HepG2 (cell line): Measurements from ENCODE around the gene NDUFS7. TPM values are rescaled to one million over a fixed set of nuclear protein-coding genes. Genes with fewer than 3 reads are reported as not detected.

Source experiments
- FOXK2 ChIP-seq: fragments of 450-650 bp; IDR thresholded peaks from 2 replicates; pipeline ENCODE4 v1.6.1; 2016
- HNRNPH1 ChIP-seq: fragments of 200-400 bp; formaldehyde crosslinking; optimal IDR thresholded peaks from 2 replicates; pipeline ENCODE3; 2017; ENCODE audit warnings: mild to moderate bottlenecking, low read depth, low read length
- HNRNPK ChIP-seq: fragments of 200-400 bp; formaldehyde crosslinking; IDR thresholded peaks from 2 replicates; pipeline ENCODE4 v1.6.1; 2018; ENCODE audit warnings: low read length, low read depth, moderate library complexity, mild to moderate bottlenecking; ENCODE audit not compliant: poor library complexity, severe bottlenecking
- HNRNPUL1 ChIP-seq: fragments of 200-400 bp; formaldehyde crosslinking; IDR thresholded peaks from 2 replicates; pipeline ENCODE4 v1.6.1; 2017; ENCODE audit warnings: low read depth, mild to moderate bottlenecking, low read length, moderate library complexity
- JUND ChIP-seq: sonication (generic); formaldehyde crosslinking; IDR thresholded peaks from 2 replicates; pipeline ENCODE4 v1.8.0; 2022; ENCODE audit warnings: mild to moderate bottlenecking, missing genetic modification reagents
- MED1 ChIP-seq: sonication (generic); formaldehyde crosslinking; IDR thresholded peaks from 2 replicates; pipeline ENCODE4 v1.4.0; 2020; ENCODE audit warnings: missing genetic modification reagents
- SIN3B ChIP-seq: fragments of 150-350 bp; IDR thresholded peaks from 2 replicates; pipeline ENCODE4 v1.6.1; 2014; ENCODE audit warnings: low read length
- YY1 ChIP-seq: IDR thresholded peaks from 2 replicates; pipeline ENCODE4 v1.6.1; 2011; ENCODE audit warnings: low read length, low read depth, moderate library complexity, mild to moderate bottlenecking; ENCODE audit not compliant: insufficient read depth, insufficient replicate concordance
- ZBTB33 ChIP-seq: sonication (generic); formaldehyde crosslinking; IDR thresholded peaks from 2 replicates; pipeline ENCODE4 v1.4.0; 2020; ENCODE audit warnings: missing genetic modification reagents
- ZBTB37 ChIP-seq: sonication (generic); formaldehyde crosslinking; IDR thresholded peaks from 2 replicates; pipeline ENCODE4 v1.4.0; 2020; ENCODE audit warnings: mild to moderate bottlenecking, missing genetic modification reagents
- ZBTB38 ChIP-seq: sonication (generic); formaldehyde crosslinking; IDR thresholded peaks from 2 replicates; pipeline ENCODE4 v1.5.1; 2020; ENCODE audit warnings: mild to moderate bottlenecking, missing genetic modification reagents
- ZFP36L2 ChIP-seq: sonication (generic); formaldehyde crosslinking; IDR thresholded peaks from 2 replicates; pipeline ENCODE4 v1.4.0; 2020; ENCODE audit warnings: missing genetic modification reagents
- ZNF24 ChIP-seq: fragments of 450-650 bp; IDR thresholded peaks from 2 replicates; pipeline ENCODE4 v1.6.1; 2017; ENCODE audit warnings: antibody characterized with exemption, mild to moderate bottlenecking
- ZNF329 ChIP-seq: sonication (generic); formaldehyde crosslinking; IDR thresholded peaks from 2 replicates; pipeline ENCODE4 v1.9.0; 2021; ENCODE audit warnings: low read depth, mild to moderate bottlenecking, missing genetic modification reagents
- ZNF335 ChIP-seq: sonication (generic); formaldehyde crosslinking; IDR thresholded peaks from 2 replicates; pipeline ENCODE4 v1.4.0; 2020; ENCODE audit warnings: missing genetic modification reagents
- ZNF382 ChIP-seq: sonication (generic); formaldehyde crosslinking; IDR thresholded peaks from 2 replicates; pipeline ENCODE4 v1.5.0; 2020; ENCODE audit warnings: missing genetic modification reagents, mild to moderate bottlenecking, borderline replicate concordance
- ZNF546 ChIP-seq: sonication (generic); formaldehyde crosslinking; conservative IDR thresholded peaks from 2 replicates; pipeline ENCODE4 v1.8.1; 2023; ENCODE audit warnings: mild to moderate bottlenecking, missing genetic modification reagents
- ZNF550 ChIP-seq: sonication (generic); formaldehyde crosslinking; IDR thresholded peaks from 2 replicates; pipeline ENCODE4 v1.4.0; 2020; ENCODE audit warnings: mild to moderate bottlenecking, missing genetic modification reagents, borderline replicate concordance
- ZNF605 ChIP-seq: sonication (generic); formaldehyde crosslinking; IDR thresholded peaks from 2 replicates; pipeline ENCODE4 v1.8.0; 2022; ENCODE audit warnings: mild to moderate bottlenecking, missing genetic modification reagents
- ZNF770 ChIP-seq: sonication (generic); formaldehyde crosslinking; IDR thresholded peaks from 2 replicates; pipeline ENCODE4 v1.5.0; 2020; ENCODE audit warnings: mild to moderate bottlenecking, missing genetic modification reagents
- polyA plus RNA-seq, 8 experiments: library from polyadenylated mRNA; depleted of rRNA in 3 of 8; stranded (reverse) in 7 of 8; unstranded in 1 of 8; fragments of >200 nt; fragmentation: Illumina TruSeq in 4 of 8; extraction: Trizol in 4 of 8; gene quantifications; 2 replicates each; pipeline versions ENCODE4 v1.2.1 to v1.2.3, GENCODE V29; 2011 to 2016; ENCODE audit warnings: low read depth in 4 of 8, missing spikeins in 1 of 8, mixed read lengths in 1 of 8; ENCODE audit not compliant: insufficient read depth in 1 of 8
- total RNA-seq, 5 experiments: library from RNA; depleted of rRNA; stranded (reverse); fragments of >200 nt; fragmentation: Illumina TruSeq; extraction: Trizol; gene quantifications; 2 replicates each; pipeline ENCODE4 v1.2.3, GENCODE V29; 2016; ENCODE audit warnings: low read depth in 1 of 5
- TF ChIP-seq, protein P1 (sequence below): sonication (generic); formaldehyde crosslinking; IDR thresholded peaks from 2 replicates; pipeline ENCODE4 v1.5.0; 2020; ENCODE audit warnings: missing genetic modification reagents
- TF ChIP-seq, protein P2 (sequence below): sonication (generic); formaldehyde crosslinking; conservative IDR thresholded peaks from 2 replicates; pipeline ENCODE4 v1.5.0; 2020; ENCODE audit warnings: missing genetic modification reagents

The NDUFS7 gene
- total and polyA plus RNA-seq, 2 of the 13 experiments (the other 11 are each of a cell fraction or from before 2014, with no cell fraction given), result 34.3 to 66.9 TPM

- TF ChIP-seq ZBTB37 (CRISPR knock-in tag), result no peak
- no peak for TF ChIP-seq HNRNPK
- TF ChIP-seq ZNF335, result no peak
- no peak for TF ChIP-seq ZNF546 (CRISPR knock-in tag)
- no peak for TF ChIP-seq ZNF24
- TF ChIP-seq ZBTB33 (CRISPR knock-in tag), result peak; percentile 97
- TF ChIP-seq FOXK2, result no peak
- TF ChIP-seq ZNF770 (CRISPR knock-in tag), result no peak
- no peak for TF ChIP-seq JUND
- no peak for TF ChIP-seq ZNF605
- no peak for TF ChIP-seq ZNF329 (CRISPR knock-in tag)
- TF ChIP-seq SIN3B, result no peak
- TF ChIP-seq HNRNPH1, result no peak
- TF ChIP-seq ZNF550 (CRISPR knock-in tag), result no peak
- TF ChIP-seq, protein P1, sequence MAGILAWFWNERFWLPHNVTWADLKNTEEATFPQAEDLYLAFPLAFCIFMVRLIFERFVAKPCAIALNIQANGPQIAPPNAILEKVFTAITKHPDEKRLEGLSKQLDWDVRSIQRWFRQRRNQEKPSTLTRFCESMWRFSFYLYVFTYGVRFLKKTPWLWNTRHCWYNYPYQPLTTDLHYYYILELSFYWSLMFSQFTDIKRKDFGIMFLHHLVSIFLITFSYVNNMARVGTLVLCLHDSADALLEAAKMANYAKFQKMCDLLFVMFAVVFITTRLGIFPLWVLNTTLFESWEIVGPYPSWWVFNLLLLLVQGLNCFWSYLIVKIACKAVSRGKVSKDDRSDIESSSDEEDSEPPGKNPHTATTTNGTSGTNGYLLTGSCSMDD (CRISPR knock-in tag), result no peak
- TF ChIP-seq ZNF382 (CRISPR knock-in tag), result no peak
- TF ChIP-seq YY1, result no peak
- no peak for TF ChIP-seq HNRNPUL1
- TF ChIP-seq ZFP36L2 (CRISPR knock-in tag), result no peak
- peak; percentile 94 for TF ChIP-seq ZBTB38 (CRISPR knock-in tag)
- no peak for TF ChIP-seq MED1 (CRISPR knock-in tag)
- TF ChIP-seq, protein P2, sequence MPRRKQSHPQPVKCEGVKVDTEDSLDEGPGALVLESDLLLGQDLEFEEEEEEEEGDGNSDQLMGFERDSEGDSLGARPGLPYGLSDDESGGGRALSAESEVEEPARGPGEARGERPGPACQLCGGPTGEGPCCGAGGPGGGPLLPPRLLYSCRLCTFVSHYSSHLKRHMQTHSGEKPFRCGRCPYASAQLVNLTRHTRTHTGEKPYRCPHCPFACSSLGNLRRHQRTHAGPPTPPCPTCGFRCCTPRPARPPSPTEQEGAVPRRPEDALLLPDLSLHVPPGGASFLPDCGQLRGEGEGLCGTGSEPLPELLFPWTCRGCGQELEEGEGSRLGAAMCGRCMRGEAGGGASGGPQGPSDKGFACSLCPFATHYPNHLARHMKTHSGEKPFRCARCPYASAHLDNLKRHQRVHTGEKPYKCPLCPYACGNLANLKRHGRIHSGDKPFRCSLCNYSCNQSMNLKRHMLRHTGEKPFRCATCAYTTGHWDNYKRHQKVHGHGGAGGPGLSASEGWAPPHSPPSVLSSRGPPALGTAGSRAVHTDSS (CRISPR knock-in tag), result no peak
These were observed 41.6 kb downstream of the NDUFS7 start (continued) for GRCh38 chr19:1425102-1425837.
